ENCODE data around the gene NAT10. TPM values are rescaled to one million over a fixed set of nuclear protein-coding genes. Genes with fewer than 3 reads are reported as not detected.

The NAT10 gene
- polyA plus RNA-seq, 1 donor = 61.6 TPM

- no peak for DNase-seq
Measured at GRCh38 chr11:34148504-34149165, 43.2 kb downstream of the NAT10 start.

GRCh38 chr11:34149274-34149673 is 43.8 kb downstream of the NAT10 start:
- DNase-seq = no peak

GRCh38 chr11:34149786-34150185 is 44.4 kb downstream of the NAT10 start:
- DNase-seq = no peak

- DNase-seq = no peak
Measured at GRCh38 chr11:34150494-34151151, 45.2 kb downstream of the NAT10 start.

- DNase-seq = no peak
Measured at GRCh38 chr11:34151166-34151565, 45.7 kb downstream of the NAT10 start.

GRCh38 chr11:34151916-34152845 is 46.8 kb downstream of the NAT10 start:
- DNase-seq = no peak

- DNase-seq = no peak
Measured at GRCh38 chr11:34154059-34154875, 48.8 kb downstream of the NAT10 start.

GRCh38 chr11:34155057-34155756 is 49.8 kb downstream of the NAT10 start:
- no peak for DNase-seq

GRCh38 chr11:34155757-34156062 is 50.3 kb downstream of the NAT10 start:
- no peak for DNase-seq

- DNase-seq = no peak
Measured at GRCh38 chr11:34157163-34157562, 51.7 kb downstream of the NAT10 start.

GRCh38 chr11:34158661-34159060 is 53.2 kb downstream of the NAT10 start:
- DNase-seq = no peak

- DNase-seq = no peak
Measured at GRCh38 chr11:34160049-34160721, 54.8 kb downstream of the NAT10 start.

- no peak for DNase-seq
Measured at GRCh38 chr11:34160791-34161190, 55.4 kb downstream of the NAT10 start.

- DNase-seq = no peak
Measured at GRCh38 chr11:34161361-34161760, 55.9 kb downstream of the NAT10 start.

- no peak for DNase-seq
Measured at GRCh38 chr11:34161812-34162492, 56.5 kb downstream of the NAT10 start.

GRCh38 chr11:34162493-34162820 is 57.0 kb downstream of the NAT10 start:
- DNase-seq = no peak

- no peak for DNase-seq
Measured at GRCh38 chr11:34162856-34163255, 57.4 kb downstream of the NAT10 start.

GRCh38 chr11:34165121-34165520 is 59.7 kb downstream of the NAT10 start:
- DNase-seq = no peak

GRCh38 chr11:34165786-34166555 is 60.5 kb downstream of the NAT10 start:
- DNase-seq = no peak

Data from left kidney (tissue), 2 donors.